Activated T-helper 1 cell treated with anti-CD3 and anti-CD28 coated beads, Interleukin-12 subunit alpha, Interleukin-12 subunit beta, Interleukin-2, Interleukin-4 antibody, amounts not matched to agents 30 ng/mL and 10 ng/mL and 1 ng/mL, durations not matched to agents 14 hours and 24 hours and 36 hours (primary cell): Measurements from ENCODE around the gene SZT2. TPM values are rescaled to one million over a fixed set of nuclear protein-coding genes. Genes with fewer than 3 reads are reported as not detected.

Experiments used
- DNase-seq: peaks from one replicate; pipeline ENCODE4 v3.0.0; 2021; ENCODE audit warnings: low spot score
- H3K27ac Mint-ChIP-seq: one replicate; pipeline ENCODE4 v1.8.0; 2021; ENCODE audit warnings: mild to moderate bottlenecking, mixed read lengths
- H3K27me3 Mint-ChIP-seq: one replicate; pipeline ENCODE4 v1.8.0; 2022; ENCODE audit warnings: mild to moderate bottlenecking, moderate library complexity, mixed read lengths; ENCODE audit not compliant: insufficient read depth
- H3K36me3 Mint-ChIP-seq: one replicate; pipeline ENCODE4 v1.8.0; 2021; ENCODE audit warnings: low read depth, mixed read lengths
- H3K4me1 Mint-ChIP-seq: one replicate; pipeline ENCODE4 v1.8.0; 2021; ENCODE audit warnings: low read depth, mixed read lengths
- H3K4me3 Mint-ChIP-seq: one replicate; pipeline ENCODE4 v1.8.0; 2021; ENCODE audit warnings: mild to moderate bottlenecking, moderate library complexity, mixed read lengths
- H3K9me3 Mint-ChIP-seq: one replicate; pipeline ENCODE4 v1.8.0; 2021; ENCODE audit warnings: mixed read lengths
- intact Hi-C: fragments of 100-400 bp; cut with micrococcal nuclease; formaldehyde crosslinking; loops from one replicate; pipeline ENCODE4 v1.15.1; 2024
- total RNA-seq: library from RNA; stranded (reverse); gene quantifications from 2 replicates; pipeline ENCODE4 v1.2.3, GENCODE V29; 2022

The SZT2 gene
- total RNA-seq, 1 donor from 2014 or later, result 59.2 TPM

- no peaks in the 10 kb centered on the region for H3K27me3 Mint-ChIP-seq
- peaks cover 5% of the 10 kb centered on the region for H3K4me1 Mint-ChIP-seq
- no peak overlapping the region for H3K27ac Mint-ChIP-seq
- no peaks in the 10 kb centered on the region for H3K9me3 Mint-ChIP-seq
- no peak overlapping the region for H3K4me3 Mint-ChIP-seq
- intact Hi-C loops, result no loop called here
- DNase-seq, result no peak
- H3K36me3 Mint-ChIP-seq, result peaks cover 26% of the 10 kb centered on the region
Observed at GRCh38 chr1:43437031-43437973, 47.6 kb downstream of the SZT2 start.

- DNase-seq, result no peak
Observed at GRCh38 chr1:43438006-43438405, 48.3 kb downstream of the SZT2 start.

GRCh38 chr1:43438576-43438952, 48.9 kb downstream of the SZT2 start:
- no peak overlapping the region for H3K27ac Mint-ChIP-seq
- no peaks in the 10 kb centered on the region for H3K27me3 Mint-ChIP-seq
- H3K9me3 Mint-ChIP-seq, result no peaks in the 10 kb centered on the region
- peaks cover 5% of the 10 kb centered on the region for H3K4me1 Mint-ChIP-seq
- H3K36me3 Mint-ChIP-seq, result peaks cover 26% of the 10 kb centered on the region
- intact Hi-C loops, result no loop called here
- DNase-seq, result no peak
- H3K4me3 Mint-ChIP-seq, result no peak overlapping the region

More at GRCh38 chr1:43438006-43438405, 48.3 kb downstream of the SZT2 start:
- no peaks in the 10 kb centered on the region for H3K27me3 Mint-ChIP-seq
- peaks cover 24% of the 10 kb centered on the region for H3K36me3 Mint-ChIP-seq
- intact Hi-C loops, result no loop called here
- no peak overlapping the region for H3K4me3 Mint-ChIP-seq
- H3K4me1 Mint-ChIP-seq, result peaks cover 5% of the 10 kb centered on the region
- no peaks in the 10 kb centered on the region for H3K9me3 Mint-ChIP-seq
- no peak overlapping the region for H3K27ac Mint-ChIP-seq

GRCh38 chr1:43438953-43439581, 49.4 kb downstream of the SZT2 start:
- H3K9me3 Mint-ChIP-seq, result no peaks in the 10 kb centered on the region
- no peak overlapping the region for H3K27ac Mint-ChIP-seq
- H3K27me3 Mint-ChIP-seq, result no peaks in the 10 kb centered on the region
- peaks cover 26% of the 10 kb centered on the region for H3K36me3 Mint-ChIP-seq
- no peak overlapping the region for H3K4me3 Mint-ChIP-seq
- peaks cover 5% of the 10 kb centered on the region for H3K4me1 Mint-ChIP-seq
- DNase-seq, result no peak
- intact Hi-C loops, result no loop called here

GRCh38 chr1:43439781-43440180, 50.1 kb downstream of the SZT2 start:
- Mint-ChIP-seq H3K9me3 (no peaks in the 10 kb centered on the region), H3K36me3 (peaks cover 30% of the 10 kb centered on the region), H3K4me3 (no peak overlapping the region), H3K27me3 (no peaks in the 10 kb centered on the region), H3K4me1 (peaks cover 5% of the 10 kb centered on the region), H3K27ac (no peak overlapping the region)
- DNase-seq, result no peak
- intact Hi-C loops, result no loop called here

GRCh38 chr1:43440358-43440757, 50.7 kb downstream of the SZT2 start:
- no peak overlapping the region for H3K4me3 Mint-ChIP-seq
- no peak for DNase-seq
- H3K36me3 Mint-ChIP-seq, result peaks cover 36% of the 10 kb centered on the region
- H3K9me3 Mint-ChIP-seq, result no peaks in the 10 kb centered on the region
- intact Hi-C loops, result no loop called here
- no peaks in the 10 kb centered on the region for H3K27me3 Mint-ChIP-seq
- no peak overlapping the region for H3K27ac Mint-ChIP-seq
- H3K4me1 Mint-ChIP-seq, result peaks cover under 1% of the 10 kb centered on the region

- intact Hi-C loops, result no loop called here
- H3K36me3 Mint-ChIP-seq, result peaks cover 42% of the 10 kb centered on the region
- no peaks in the 10 kb centered on the region for H3K4me1 Mint-ChIP-seq
- DNase-seq, result no peak
- H3K4me3 Mint-ChIP-seq, result no peak overlapping the region
- no peaks in the 10 kb centered on the region for H3K9me3 Mint-ChIP-seq
- no peak overlapping the region for H3K27ac Mint-ChIP-seq
- H3K27me3 Mint-ChIP-seq, result no peaks in the 10 kb centered on the region
Observed at GRCh38 chr1:43441166-43441893, 51.6 kb downstream of the SZT2 start.

GRCh38 chr1:43441894-43442637, 52.4 kb downstream of the SZT2 start:
- H3K36me3 Mint-ChIP-seq, result peaks cover 48% of the 10 kb centered on the region

GRCh38 chr1:43442756-43443155, 53.1 kb downstream of the SZT2 start:
- Mint-ChIP-seq H3K36me3 (peaks cover 55% of the 10 kb centered on the region), H3K4me3 (no peak overlapping the region), H3K4me1 (no peaks in the 10 kb centered on the region), H3K27ac (no peak overlapping the region), H3K27me3 (no peaks in the 10 kb centered on the region), H3K9me3 (no peaks in the 10 kb centered on the region)
- DNase-seq, result no peak
- intact Hi-C loops, result no loop called here

More at GRCh38 chr1:43441894-43442637, 52.4 kb downstream of the SZT2 start:
- Mint-ChIP-seq H3K4me3 (no peak overlapping the region), H3K27me3 (no peaks in the 10 kb centered on the region), H3K9me3 (no peaks in the 10 kb centered on the region), H3K27ac (no peak overlapping the region), H3K4me1 (no peaks in the 10 kb centered on the region)
- intact Hi-C loops, result no loop called here
- no peak for DNase-seq

GRCh38 chr1:43443197-43443946, 53.7 kb downstream of the SZT2 start:
- Mint-ChIP-seq H3K27me3 (no peaks in the 10 kb centered on the region), H3K9me3 (no peaks in the 10 kb centered on the region), H3K27ac (no peak overlapping the region), H3K36me3 (peaks cover 56% of the 10 kb centered on the region), H3K4me3 (no peak overlapping the region), H3K4me1 (no peaks in the 10 kb centered on the region)
- no peak for DNase-seq
- intact Hi-C loops, result no loop called here

- Mint-ChIP-seq H3K27me3 (no peaks in the 10 kb centered on the region), H3K9me3 (no peaks in the 10 kb centered on the region), H3K36me3 (peaks cover 54% of the 10 kb centered on the region), H3K4me3 (no peak overlapping the region), H3K27ac (no peak overlapping the region), H3K4me1 (no peaks in the 10 kb centered on the region)
- intact Hi-C loops, result no loop called here
- DNase-seq, result no peak
Observed at GRCh38 chr1:43444151-43444828, 54.6 kb downstream of the SZT2 start.
